Measurements from ENCODE around the gene TEAD3.
A peak's percentile ranks its signal among the peaks of the same experiment; 100 is the strongest.
"Not testable (repeated sequence)": the region's sequence is repeated elsewhere in the genome, so short reads cannot be mapped to it uniquely, and the experiment has no call there.

The TEAD3 gene

GRCh38 chr6:35449287-35449881, 47.5 kb downstream of the TEAD3 start:
- no peaks in the 10 kb centered on the region for H3K9me3 Mint-ChIP-seq
- peaks cover 0 to 3% of the 10 kb centered on the region in 2 donors for H3K36me3 Mint-ChIP-seq
- ATAC-seq (replicated peaks) (peak; percentile 75 to 76), DNase-seq (no peak)
- no peaks in the 10 kb centered on the region for H3K27me3 Mint-ChIP-seq
- H3K27ac Mint-ChIP-seq = no peak overlapping the region
- H3K4me1 Mint-ChIP-seq = peaks cover 14 to 38% of the 10 kb centered on the region in 2 donors
- H3K4me3 Mint-ChIP-seq = no peak overlapping the region

DNA sequence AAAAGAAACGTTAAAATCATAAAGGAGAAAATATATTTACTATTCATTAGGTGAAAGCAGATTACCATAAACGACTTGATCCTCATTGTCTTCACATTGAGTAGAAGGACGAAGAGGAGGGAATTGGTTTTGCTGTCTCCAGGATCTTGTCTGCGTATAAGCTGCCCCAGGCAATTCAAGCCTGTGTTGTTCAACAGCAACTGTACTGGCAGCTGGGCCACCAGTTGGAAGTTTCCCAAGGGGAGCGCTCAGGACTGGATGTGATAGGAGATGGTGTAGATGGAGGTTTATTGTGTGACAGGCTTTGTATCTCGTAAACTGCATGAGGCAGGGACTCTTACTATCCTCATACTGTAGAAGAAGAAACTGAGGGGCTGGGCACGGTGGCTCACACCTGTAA, 48.7 kb downstream of the TEAD3 start:
- H3K9me3 Mint-ChIP-seq = no peaks in the 10 kb centered on the region
- ATAC-seq (replicated peaks) (no peak), DNase-seq (no peak)
- H3K4me1 Mint-ChIP-seq = peaks cover 11 to 26% of the 10 kb centered on the region in 2 donors
- H3K27me3 Mint-ChIP-seq = no peaks in the 10 kb centered on the region
- H3K27ac Mint-ChIP-seq = no peak overlapping the region
- H3K4me3 Mint-ChIP-seq = no peak overlapping the region
- no peaks in the 10 kb centered on the region for H3K36me3 Mint-ChIP-seq

DNA sequence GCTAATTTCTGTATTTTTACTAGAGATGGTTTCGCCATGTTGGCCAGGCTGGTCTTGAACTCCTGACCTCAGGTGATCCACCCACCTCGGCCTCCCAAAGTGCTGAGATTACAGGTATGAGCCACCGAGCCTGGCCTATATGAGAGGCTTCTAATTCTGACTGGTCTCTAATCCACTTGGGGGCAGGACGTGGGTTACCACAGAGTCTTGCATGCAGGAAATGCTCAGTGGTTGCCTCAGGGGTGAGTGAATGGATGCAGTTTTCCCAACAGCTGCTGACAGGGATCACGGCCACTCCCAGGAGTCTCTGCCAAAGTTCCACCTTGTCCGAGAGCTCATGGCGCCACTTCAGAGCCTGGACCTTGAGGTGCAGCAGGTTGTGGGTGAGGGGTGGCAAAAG, 51.2 kb downstream of the TEAD3 start:
- H3K27me3 Mint-ChIP-seq = no peaks in the 10 kb centered on the region
- no peaks in the 10 kb centered on the region for H3K36me3 Mint-ChIP-seq
- no peak overlapping the region for H3K27ac Mint-ChIP-seq
- ATAC-seq (replicated peaks) (no peak), DNase-seq (no peak)
- peaks cover 1 to 8% of the 10 kb centered on the region in 2 donors for H3K4me1 Mint-ChIP-seq
- H3K9me3 Mint-ChIP-seq = no peaks in the 10 kb centered on the region
- no peak overlapping the region for H3K4me3 Mint-ChIP-seq

- H3K27me3 Mint-ChIP-seq = no peaks in the 10 kb centered on the region
- no peaks in the 10 kb centered on the region for H3K36me3 Mint-ChIP-seq
- H3K4me3 Mint-ChIP-seq = no peak overlapping the region
- no peak for ATAC-seq (replicated peaks)
- no peak for DNase-seq
- no peaks in the 10 kb centered on the region for H3K4me1 Mint-ChIP-seq
- no peaks in the 10 kb centered on the region for H3K9me3 Mint-ChIP-seq
- H3K27ac Mint-ChIP-seq = no peak overlapping the region
Observed at GRCh38 chr6:35443341-35444030, 53.4 kb downstream of the TEAD3 start.

- no peak for ATAC-seq (replicated peaks)
- Mint-ChIP-seq H3K9me3 (no peaks in the 10 kb centered on the region), H3K4me3 (no peak overlapping the region)
Observed at GRCh38 chr6:35442693-35443092, 54.2 kb downstream of the TEAD3 start.

DNA sequence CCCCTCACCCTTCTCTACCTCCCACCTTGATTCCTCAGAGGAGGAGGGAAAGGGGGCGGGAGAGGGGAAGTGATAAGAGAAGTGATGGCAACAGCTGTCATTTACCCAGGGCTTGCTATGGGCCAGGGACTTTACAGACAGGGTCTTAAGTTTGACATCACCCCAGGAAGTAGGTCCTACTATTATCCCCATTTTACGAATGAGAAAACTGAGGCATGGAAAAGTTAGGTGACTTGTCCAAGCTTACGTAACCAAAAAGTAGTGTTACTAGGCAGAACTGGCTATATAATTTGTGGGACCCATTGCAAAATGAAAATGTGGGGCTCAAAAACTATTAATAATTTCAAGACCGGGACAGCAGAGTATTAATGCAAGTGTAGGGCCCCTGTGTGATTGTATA, 55.2 kb downstream of the TEAD3 start:
- H3K27ac Mint-ChIP-seq = no peak overlapping the region
- no peak for ATAC-seq (replicated peaks)
- H3K4me1 Mint-ChIP-seq = no peaks in the 10 kb centered on the region

More at GRCh38 chr6:35442693-35443092, 54.2 kb downstream of the TEAD3 start:
- no peak overlapping the region for H3K27ac Mint-ChIP-seq
- DNase-seq = no peak
- no peaks in the 10 kb centered on the region for H3K27me3 Mint-ChIP-seq
- H3K36me3 Mint-ChIP-seq = no peaks in the 10 kb centered on the region
- H3K4me1 Mint-ChIP-seq = no peaks in the 10 kb centered on the region

GRCh38 chr6:35441205-35441604, 55.7 kb downstream of the TEAD3 start:
- H3K27me3 Mint-ChIP-seq = no peaks in the 10 kb centered on the region
- H3K9me3 Mint-ChIP-seq = no peaks in the 10 kb centered on the region
- no peak overlapping the region for H3K27ac Mint-ChIP-seq
- H3K4me1 Mint-ChIP-seq = no peaks in the 10 kb centered on the region
- H3K36me3 Mint-ChIP-seq = no peaks in the 10 kb centered on the region
- ATAC-seq (replicated peaks) (no peak), DNase-seq (no peak)
- H3K4me3 Mint-ChIP-seq = no peak overlapping the region

More for the DNA sequence above, 55.2 kb downstream of the TEAD3 start:
- Mint-ChIP-seq H3K36me3 (no peaks in the 10 kb centered on the region), H3K9me3 (no peaks in the 10 kb centered on the region), H3K4me3 (no peak overlapping the region), H3K27me3 (no peaks in the 10 kb centered on the region)
- DNase-seq = no peak

GRCh38 chr6:35439308-35439707, 57.6 kb downstream of the TEAD3 start:
- H3K4me3 Mint-ChIP-seq = no peak overlapping the region
- no peak overlapping the region for H3K27ac Mint-ChIP-seq
- H3K4me1 Mint-ChIP-seq = no peaks in the 10 kb centered on the region
- DNase-seq = no peak
- no peaks in the 10 kb centered on the region for H3K27me3 Mint-ChIP-seq
- ATAC-seq (replicated peaks) = no peak
- no peaks in the 10 kb centered on the region for H3K9me3 Mint-ChIP-seq
- H3K36me3 Mint-ChIP-seq = no peaks in the 10 kb centered on the region

DNA sequence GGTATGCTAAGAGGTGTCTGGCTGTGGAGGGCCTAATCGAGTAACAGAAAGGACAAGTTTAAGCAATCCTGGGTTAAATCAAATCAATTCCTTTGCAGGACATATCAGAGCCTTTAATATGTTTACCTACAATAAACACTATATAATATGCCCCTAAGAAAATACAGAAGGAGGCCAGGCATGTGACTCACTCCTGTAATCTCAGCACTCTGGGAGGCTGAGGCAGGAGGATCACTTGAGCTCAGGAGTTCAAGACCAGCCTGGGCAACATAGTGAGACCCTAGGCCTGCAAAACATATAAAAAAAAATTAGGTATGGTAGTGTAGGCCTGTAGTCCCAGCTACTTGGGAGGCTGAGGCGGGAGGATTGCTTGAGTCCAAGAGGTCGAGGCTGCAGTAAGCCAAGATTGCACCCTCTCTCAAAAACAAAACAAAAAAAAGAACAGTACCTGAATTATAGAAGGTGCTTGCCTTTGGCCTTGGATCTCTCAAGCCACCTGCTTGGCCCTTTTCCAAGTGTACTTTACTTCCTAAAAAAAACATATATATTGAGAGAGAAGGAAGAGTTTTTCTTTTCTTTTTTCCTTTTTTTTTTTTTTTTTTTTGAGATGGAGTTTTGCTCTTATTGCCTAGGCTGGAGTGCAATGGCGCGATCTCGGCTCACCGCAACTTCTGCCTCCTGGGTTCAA, 58.4 kb downstream of the TEAD3 start:
- not testable (repeated sequence) for H3K27me3 Mint-ChIP-seq; H3K9me3 Mint-ChIP-seq; DNase-seq; ATAC-seq (replicated peaks); H3K4me1 Mint-ChIP-seq; H3K27ac Mint-ChIP-seq; H3K36me3 Mint-ChIP-seq; H3K4me3 Mint-ChIP-seq

GRCh38 chr6:35436071-35436857, 60.6 kb downstream of the TEAD3 start:
- Mint-ChIP-seq H3K27ac (no peak overlapping the region), H3K9me3 (no peaks in the 10 kb centered on the region), H3K27me3 (no peaks in the 10 kb centered on the region), H3K4me1 (no peaks in the 10 kb centered on the region), H3K36me3 (no peaks in the 10 kb centered on the region), H3K4me3 (no peak overlapping the region)
- ATAC-seq (replicated peaks) (no peak), DNase-seq (no peak)

- no peak for ATAC-seq (replicated peaks)
- DNase-seq = no peak
- H3K4me3 Mint-ChIP-seq = no peak overlapping the region
- H3K9me3 Mint-ChIP-seq = peaks cover 1% of the 10 kb centered on the region in 2 donors
- H3K27ac Mint-ChIP-seq = no peak overlapping the region
- no peaks in the 10 kb centered on the region for H3K27me3 Mint-ChIP-seq
- no peaks in the 10 kb centered on the region for H3K4me1 Mint-ChIP-seq
- H3K36me3 Mint-ChIP-seq = peaks cover 0 to 1% of the 10 kb centered on the region in 2 donors
Observed at GRCh38 chr6:35435074-35435837, 61.6 kb downstream of the TEAD3 start.

DNA sequence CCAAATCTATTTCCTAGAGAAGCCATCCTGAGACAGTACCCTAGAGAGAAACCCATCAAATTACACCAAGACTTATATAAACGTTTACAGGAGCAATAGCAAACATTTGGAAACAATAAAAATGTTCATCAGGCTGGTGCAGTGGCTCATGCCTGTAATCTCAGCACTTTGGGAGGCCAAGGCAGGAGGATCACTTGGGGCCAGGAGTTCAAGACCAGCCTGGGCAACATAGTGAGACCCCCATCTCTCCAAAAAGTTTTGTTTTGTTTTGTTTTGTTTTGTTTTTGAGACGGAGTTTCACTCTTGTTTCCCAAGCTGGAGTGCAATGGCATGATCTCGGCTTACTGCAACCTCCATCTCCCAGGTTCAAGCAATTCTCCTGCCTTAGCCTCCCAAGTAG, 64.2 kb downstream of the TEAD3 start:
- H3K4me3 Mint-ChIP-seq; H3K27ac Mint-ChIP-seq; H3K27me3 Mint-ChIP-seq; ATAC-seq (replicated peaks); H3K4me1 Mint-ChIP-seq; DNase-seq: not testable (repeated sequence)
- peaks cover 18 to 19% of the 10 kb centered on the region in 2 donors for H3K36me3 Mint-ChIP-seq
- H3K9me3 Mint-ChIP-seq = peaks cover 10 to 13% of the 10 kb centered on the region in 2 donors

DNA sequence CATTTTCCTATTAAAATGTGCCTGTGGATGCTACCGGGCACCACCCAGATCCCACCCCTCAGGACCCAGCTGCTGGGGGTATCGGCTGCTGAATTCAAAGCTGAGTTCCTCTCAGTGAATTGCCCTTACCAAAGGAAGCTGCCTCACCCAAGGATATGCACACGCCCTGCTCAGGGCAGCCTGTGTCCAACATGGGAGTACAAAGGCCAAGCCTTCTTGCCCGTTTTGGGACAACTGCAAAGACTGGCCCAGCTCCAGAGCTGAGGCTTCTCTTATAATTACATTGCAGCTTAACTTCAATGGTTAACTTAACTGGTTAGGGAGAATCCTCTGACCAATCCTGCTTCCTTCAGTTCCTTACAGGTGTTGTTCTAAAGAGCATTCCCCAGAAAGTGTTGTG, 64.6 kb downstream of the TEAD3 start:
- no peaks in the 10 kb centered on the region for H3K4me1 Mint-ChIP-seq
- no peak overlapping the region for H3K27ac Mint-ChIP-seq
- H3K4me3 Mint-ChIP-seq = no peak overlapping the region
- no peak for ATAC-seq (replicated peaks)
- H3K9me3 Mint-ChIP-seq = peaks cover 10 to 13% of the 10 kb centered on the region in 2 donors
- no peaks in the 10 kb centered on the region for H3K27me3 Mint-ChIP-seq
- H3K36me3 Mint-ChIP-seq = peaks cover 21% of the 10 kb centered on the region in 2 donors
- no peak for DNase-seq

GRCh38 chr6:35429463-35429862, 67.4 kb downstream of the TEAD3 start:
- Mint-ChIP-seq H3K27me3 (no peaks in the 10 kb centered on the region), H3K9me3 (peaks cover 10 to 13% of the 10 kb centered on the region in 2 donors), H3K27ac (no peak overlapping the region), H3K4me1 (peaks cover 12% of the 10 kb centered on the region in 2 donors), H3K36me3 (peaks cover 42 to 46% of the 10 kb centered on the region in 2 donors), H3K4me3 (no peak overlapping the region)
- ATAC-seq (replicated peaks) (no peak), DNase-seq (no peak)
